Smooth muscle cell (in vitro differentiated cells): ENCODE results near the gene ERC1. TPM values are rescaled to one million over a fixed set of nuclear protein-coding genes. Genes with fewer than 3 reads are reported as not detected.

Experiments used
- DNase-seq: peaks from one replicate; lab custom pipeline; 2025; ENCODE audit not compliant: unreplicated experiment; lab: John Stamatoyannopoulos, UW
- H2AFZ ChIP-seq: fragments of 200-600 bp; sonication (generic); 2 replicates; pipeline ENCODE4 v1.6.0; 2016; ENCODE audit warnings: antibody characterized with exemption, low read depth, mild to moderate bottlenecking
- H3F3A ChIP-seq: fragments of 200-600 bp; sonication (generic); 2 replicates; pipeline ENCODE4 v1.6.0; 2017; ENCODE audit warnings: antibody characterized with exemption, low read depth
- H3K27ac ChIP-seq: fragments of 200-600 bp; sonication (generic); 2 replicates; pipeline ENCODE4 v1.5.1; 2016; ENCODE audit warnings: low read depth, mild to moderate bottlenecking
- H3K27me3 ChIP-seq: fragments of 200-600 bp; sonication (generic); 2 replicates; pipeline ENCODE4 v1.6.1; 2016; ENCODE audit warnings: low read depth, mild to moderate bottlenecking
- H3K36me3 ChIP-seq: fragments of 200-600 bp; sonication (generic); 2 replicates; pipeline ENCODE4 v1.5.1; 2016; ENCODE audit warnings: low read depth
- H3K4me1 ChIP-seq: fragments of 200-600 bp; sonication (generic); 2 replicates; pipeline ENCODE4 v1.5.1; 2016; ENCODE audit warnings: low read depth
- H3K4me2 ChIP-seq: fragments of 200-600 bp; sonication (generic); 2 replicates; pipeline ENCODE4 v1.6.0; 2016; ENCODE audit warnings: mild to moderate bottlenecking
- H3K4me3 ChIP-seq: fragments of 200-600 bp; sonication (generic); 2 replicates; pipeline ENCODE4 v1.5.1; 2016; ENCODE audit warnings: mild to moderate bottlenecking
- H3K79me2 ChIP-seq: fragments of 200-600 bp; sonication (generic); 2 replicates; pipeline ENCODE4 v1.6.0; 2016; ENCODE audit warnings: low read depth, mild to moderate bottlenecking
- H3K9ac ChIP-seq: fragments of 200-600 bp; sonication (generic); 2 replicates; pipeline ENCODE4 v1.6.0; 2016; ENCODE audit warnings: low read depth
- H3K9me3 ChIP-seq: fragments of 200-600 bp; sonication (generic); replicated peaks from 2 replicates; pipeline ENCODE4 v1.5.1; 2016; ENCODE audit warnings: low read depth
- H4K20me1 ChIP-seq: fragments of 200-600 bp; sonication (generic); 2 replicates; pipeline ENCODE4 v1.6.0; 2016; ENCODE audit warnings: low read depth
- CTCF ChIP-seq: fragments of 200-600 bp; sonication (generic); IDR thresholded peaks from 2 replicates; pipeline ENCODE4 v1.5.1; 2017; ENCODE audit warnings: borderline replicate concordance, mild to moderate bottlenecking, antibody characterized with exemption; ENCODE audit not compliant: insufficient read depth, poor library complexity, severe bottlenecking
- WGBS: methylation state at CpG from one replicate; pipeline ENCODE4 v1.1.7; 2016; ENCODE audit warnings: low lambda C conversion rate; 5-methylcytosine and 5-hydroxymethylcytosine counted together
- polyA plus RNA-seq: library from polyadenylated mRNA; unstranded; fragments of >200 nt; fragmentation: Nextera tagmentation; extraction: Ambion mirVana; gene quantifications from 2 replicates; pipeline ENCODE4 v1.2.1, GENCODE V29; 2016
- total RNA-seq: library from RNA; depleted of rRNA; stranded (reverse); fragments of >200 nt; gene quantifications from 2 replicates; pipeline ENCODE4 v1.2.3, GENCODE V29; 2014

ERC1 gene
- total and polyA plus RNA-seq, 2 experiments from 2014 or later: 13.8 to 17.6 TPM

GRCh38 chr12:1474574-1475153 is 483.6 kb downstream of the ERC1 start:
- Histone ChIP-seq H3K27ac (peak overlapping the region; percentile 92), H2AFZ (no peak overlapping the region), H3K4me1 (peaks cover 24% of the 10 kb centered on the region), H3K9ac (peak overlapping the region; percentile 65), H3K36me3 (no peaks in the 10 kb centered on the region), H4K20me1 (no peaks in the 10 kb centered on the region), H3K9me3 (no peaks in the 10 kb centered on the region), H3K4me2 (peak overlapping the region; percentile 71), H3K27me3 (no peaks in the 10 kb centered on the region), H3K79me2 (no peaks in the 10 kb centered on the region), H3K4me3 (peak overlapping the region; percentile 20), H3F3A (peaks cover 19% of the 10 kb centered on the region)
- no peak for DNase-seq
- no peak for TF ChIP-seq CTCF
- WGBS: 36% methylated on average over 10 of the region's 10 CpGs

- Histone ChIP-seq H3F3A (peaks cover 11% of the 10 kb centered on the region), H4K20me1 (no peaks in the 10 kb centered on the region), H3K9ac (no peak overlapping the region), H3K9me3 (no peaks in the 10 kb centered on the region), H3K4me2 (no peak overlapping the region), H3K79me2 (no peaks in the 10 kb centered on the region), H3K4me1 (peaks cover 24% of the 10 kb centered on the region), H2AFZ (no peak overlapping the region), H3K27me3 (no peaks in the 10 kb centered on the region), H3K4me3 (no peak overlapping the region), H3K36me3 (no peaks in the 10 kb centered on the region), H3K27ac (no peak overlapping the region)
- WGBS: 97% methylated on average over 11 of the region's 11 CpGs
- DNase-seq: no peak
- TF ChIP-seq CTCF: no peak
Observed at GRCh38 chr12:1479645-1480044, 488.6 kb downstream of the ERC1 start.

GRCh38 chr12:1481326-1481725 is 490.3 kb downstream of the ERC1 start:
- TF ChIP-seq CTCF: no peak
- 42% methylated on average over 5 of the region's 5 CpGs for WGBS
- Histone ChIP-seq H3K4me3 (no peak overlapping the region), H3K9ac (peak overlapping the region; percentile 47), H3K4me2 (peak overlapping the region; percentile 68), H3F3A (peaks cover 2% of the 10 kb centered on the region), H3K27ac (peak overlapping the region; percentile 77), H4K20me1 (no peaks in the 10 kb centered on the region), H3K27me3 (no peaks in the 10 kb centered on the region), H2AFZ (no peak overlapping the region), H3K79me2 (no peaks in the 10 kb centered on the region), H3K9me3 (no peaks in the 10 kb centered on the region), H3K4me1 (peaks cover 17% of the 10 kb centered on the region), H3K36me3 (no peaks in the 10 kb centered on the region)
- DNase-seq: no peak

GRCh38 chr12:1481906-1482305 is 490.9 kb downstream of the ERC1 start:
- Histone ChIP-seq H3K79me2 (no peaks in the 10 kb centered on the region), H2AFZ (no peak overlapping the region), H3K9me3 (no peaks in the 10 kb centered on the region), H4K20me1 (no peaks in the 10 kb centered on the region), H3K27me3 (no peaks in the 10 kb centered on the region), H3K27ac (peak overlapping the region; percentile 77), H3K36me3 (no peaks in the 10 kb centered on the region), H3K4me2 (peak overlapping the region; percentile 68), H3F3A (no peaks in the 10 kb centered on the region), H3K9ac (peak overlapping the region; percentile 47), H3K4me1 (peaks cover 17% of the 10 kb centered on the region), H3K4me3 (no peak overlapping the region)
- no peak for DNase-seq
- TF ChIP-seq CTCF: no peak
- 57% methylated on average over 8 of the region's 8 CpGs for WGBS
